GM21717 (cell line): ENCODE results near the gene VPS18.

ENCODE experiments used
- ATAC-seq: cut with Tn5 transposase; IDR thresholded peaks from one replicate; pipeline ENCODE4 v1.9.1; 2021; ENCODE audit warnings: mild to moderate bottlenecking, moderate library complexity; ENCODE audit not compliant: unreplicated experiment

VPS18 gene

GRCh38 chr15:40918799-40919392 is 24.6 kb downstream of the VPS18 start:
- ATAC-seq: no peak

DNA sequence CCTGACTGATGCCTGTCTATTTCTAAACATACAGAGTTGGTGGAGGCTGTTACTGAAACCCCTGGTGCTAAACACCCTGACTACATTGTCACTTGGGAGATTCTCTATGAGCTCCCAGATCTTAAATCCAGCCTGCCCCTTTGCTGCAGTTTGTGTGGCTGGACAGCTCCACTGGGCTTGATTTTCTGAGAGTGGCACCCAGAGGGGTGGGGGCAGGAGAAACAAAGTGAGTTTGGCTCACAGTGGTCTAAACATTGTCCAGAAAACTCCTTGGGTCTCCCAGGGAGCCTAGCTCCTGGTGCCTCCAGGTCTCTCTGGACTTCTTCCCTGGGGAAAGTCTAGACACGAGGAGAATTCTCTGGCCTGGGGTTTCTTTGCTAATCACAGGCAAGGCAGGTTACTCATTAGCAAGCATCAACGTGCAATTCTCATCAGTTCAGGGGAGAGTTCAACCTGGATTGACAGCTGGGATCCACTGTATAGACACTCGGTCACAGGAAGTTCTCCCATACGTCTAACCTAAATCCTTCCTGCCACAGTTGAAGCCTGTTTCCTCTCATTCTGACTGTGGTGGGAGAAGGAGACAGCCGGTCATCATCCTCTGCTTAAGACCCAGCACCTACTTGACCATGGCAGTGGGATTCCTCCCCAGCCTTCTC is 27.8 kb downstream of the VPS18 start:
- no peak for ATAC-seq

GRCh38 chr15:40922608-40923005 is 28.4 kb downstream of the VPS18 start:
- ATAC-seq: no peak

GRCh38 chr15:40923551-40923950 is 29.3 kb downstream of the VPS18 start:
- no peak for ATAC-seq

DNA sequence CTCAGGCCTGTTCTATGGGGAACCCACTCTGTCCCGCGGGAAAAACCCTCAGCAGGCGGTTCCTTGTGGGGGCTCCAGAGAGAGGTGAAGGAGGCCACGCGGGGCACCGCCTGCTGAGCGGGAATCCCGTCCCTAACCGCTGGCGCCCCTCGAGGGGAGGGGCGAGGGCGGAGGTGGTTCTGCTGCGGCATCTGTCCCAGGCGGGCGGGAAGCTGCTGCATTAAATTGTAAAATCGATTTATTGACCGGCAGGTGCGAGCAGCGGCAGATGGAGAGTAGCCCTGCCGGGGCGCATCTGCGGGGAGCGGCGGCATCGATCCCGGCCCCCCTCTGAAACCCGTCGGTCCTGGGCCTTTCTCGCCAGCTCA is 31.2 kb downstream of the VPS18 start:
- ATAC-seq: no peak

DNA sequence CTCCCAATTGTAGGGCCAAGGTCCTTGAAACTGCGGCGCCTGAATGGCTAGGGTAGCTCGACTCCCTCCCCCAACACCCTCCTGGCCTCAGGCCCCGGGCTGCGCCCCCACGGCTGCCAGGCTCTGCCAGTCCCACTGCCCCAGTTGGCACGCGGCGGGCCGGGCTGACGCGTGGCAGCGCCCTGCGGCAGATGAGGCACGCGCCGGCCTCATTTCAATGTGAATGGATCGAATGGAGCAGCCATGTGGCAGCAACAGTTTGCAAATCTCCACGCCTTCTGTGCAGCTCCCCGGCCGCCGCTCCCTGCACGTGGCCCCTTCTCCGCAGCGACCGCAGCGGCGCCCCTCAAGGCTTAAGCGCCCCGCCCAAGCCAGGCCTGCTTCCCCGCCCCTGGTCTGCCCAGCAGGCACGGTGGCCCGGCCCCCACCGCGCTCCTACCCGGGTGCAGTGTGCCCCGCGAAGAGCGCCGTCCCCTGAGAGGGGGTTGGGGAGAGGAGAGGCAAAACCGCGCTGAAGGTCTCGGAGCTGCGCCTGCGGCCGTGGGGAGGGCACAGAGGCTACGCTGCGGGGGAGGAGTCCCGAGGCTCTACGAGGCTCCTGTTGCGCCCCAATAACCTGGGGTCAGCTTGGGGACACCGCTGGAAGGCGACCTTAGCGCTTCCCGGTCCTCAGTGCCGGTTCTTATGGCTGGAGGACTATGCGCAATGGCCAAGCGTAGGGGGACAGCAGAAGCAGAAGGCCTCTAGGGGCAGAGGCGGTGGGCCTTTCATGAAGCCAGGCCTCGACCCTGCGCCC is 31.8 kb downstream of the VPS18 start:
- no peak for ATAC-seq

- ATAC-seq: no peak
These were observed 32.6 kb downstream of the VPS18 start for GRCh38 chr15:40926659-40927494.

DNA sequence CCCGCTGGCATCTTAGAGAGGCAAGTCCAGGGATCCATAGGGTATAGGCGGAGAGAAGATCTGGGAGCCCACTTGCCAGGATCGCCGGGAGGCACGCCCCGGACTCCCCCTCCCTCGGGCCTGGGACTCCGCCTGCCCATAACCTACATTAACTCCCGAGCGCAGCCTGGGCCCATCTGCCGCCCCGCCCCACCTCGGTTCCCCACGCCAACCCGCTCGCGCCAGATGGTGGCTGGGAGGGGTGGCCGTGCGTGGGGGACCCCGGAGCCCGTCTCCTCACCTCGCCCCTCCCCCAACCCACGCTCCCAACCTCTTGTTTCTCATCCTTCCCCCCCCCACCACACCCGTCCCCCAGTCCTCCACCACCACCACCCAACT is 33.2 kb downstream of the VPS18 start:
- no peak for ATAC-seq

GRCh38 chr15:40927873-40928806 is 33.9 kb downstream of the VPS18 start:
- ATAC-seq: no peak

DNA sequence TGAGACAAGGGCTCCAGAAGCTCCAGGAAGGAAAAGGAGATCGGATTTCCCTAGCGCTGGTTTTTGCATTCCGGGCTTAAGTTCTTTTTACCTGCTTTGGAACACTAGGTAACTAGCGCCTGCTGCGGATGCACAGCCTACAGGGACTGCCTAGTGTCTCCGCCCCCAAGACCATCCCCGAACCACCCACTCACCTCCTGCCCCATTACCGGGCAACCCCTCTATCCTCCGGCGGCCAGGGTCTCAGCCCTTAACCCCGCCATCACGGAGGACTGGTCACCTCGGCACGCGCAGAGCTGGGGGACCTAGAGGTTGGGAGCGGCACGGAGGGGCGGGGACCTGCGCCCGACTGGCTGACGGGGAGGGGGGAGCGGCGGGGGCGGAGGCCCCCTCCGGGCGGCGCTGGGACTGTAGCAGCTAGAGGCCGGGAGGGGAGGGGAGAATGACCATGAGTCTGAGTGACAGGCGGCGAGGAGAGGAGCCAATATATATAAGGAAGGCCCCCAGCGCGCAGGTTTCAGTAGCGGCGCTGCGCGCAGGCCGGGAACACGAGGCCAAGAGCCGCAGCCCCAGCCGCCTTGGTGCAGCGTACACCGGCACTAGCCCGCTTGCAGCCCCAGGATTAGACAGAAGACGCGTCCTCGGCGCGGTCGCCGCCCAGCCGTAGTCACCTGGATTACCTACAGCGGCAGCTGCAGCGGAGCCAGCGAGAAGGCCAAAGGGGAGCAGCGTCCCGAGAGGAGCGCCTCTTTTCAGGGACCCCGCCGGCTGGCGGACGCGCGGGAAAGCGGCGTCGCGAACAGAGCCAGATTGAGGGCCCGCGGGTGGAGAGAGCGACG is 34.8 kb downstream of the VPS18 start, which contains the start of gene DLL4:
TSS of gene DLL4 (plus strand) at position 520 of the 839 bp plus-strand sequence. CDS start 329 bp downstream, outside the sequence.
- no peak for ATAC-seq

GRCh38 chr15:40929660-40930429 is 35.6 kb downstream of the VPS18 start:
- no peak for ATAC-seq

GRCh38 chr15:40930430-40931299 is 36.4 kb downstream of the VPS18 start:
- no peak for ATAC-seq

GRCh38 chr15:40931300-40932142 is 37.3 kb downstream of the VPS18 start:
- no peak for ATAC-seq

- no peak for ATAC-seq
These were observed 37.9 kb downstream of the VPS18 start for GRCh38 chr15:40932156-40932555.

DNA sequence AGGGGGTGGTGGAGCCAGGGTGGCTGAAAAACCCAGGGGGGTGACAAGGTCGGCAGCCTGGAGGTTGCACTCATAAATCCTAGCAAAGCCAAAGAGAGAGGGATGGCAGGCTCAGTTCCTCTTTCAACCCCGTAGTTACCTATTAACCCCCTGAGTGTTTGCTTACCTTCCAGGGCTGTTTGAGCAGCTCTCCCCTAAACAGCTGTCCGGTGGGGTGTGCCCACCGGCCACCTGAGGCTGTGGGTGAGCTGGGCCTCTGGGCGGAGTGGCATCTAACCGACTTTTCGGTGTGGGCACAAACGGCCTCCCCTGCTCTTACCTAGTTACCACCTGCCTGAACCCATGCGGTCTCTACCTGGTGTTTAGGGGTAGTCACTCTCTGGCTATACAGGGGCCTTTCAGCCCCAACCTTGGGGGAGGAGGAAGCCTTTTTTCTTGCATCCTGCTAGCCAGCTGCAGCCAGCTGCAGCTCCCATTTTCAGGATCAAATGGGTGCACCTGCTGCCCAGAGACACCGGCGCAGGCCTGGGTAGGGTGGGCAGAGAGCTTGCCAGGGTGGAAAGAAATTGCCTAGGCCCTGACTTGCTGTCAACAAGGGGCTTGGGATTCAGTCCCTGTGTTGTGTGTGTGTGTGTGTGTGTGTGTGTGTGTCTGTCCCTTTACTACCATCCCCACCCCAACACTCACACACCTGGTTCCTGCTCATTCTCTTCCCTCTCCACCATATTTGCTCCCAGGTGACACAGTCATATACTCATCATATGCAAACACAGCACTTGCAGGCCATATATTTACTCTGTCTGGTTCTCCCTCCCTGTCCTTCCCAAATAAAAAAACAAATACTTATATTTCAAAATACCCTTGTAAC is 38.6 kb downstream of the VPS18 start:
- no peak for ATAC-seq

DNA sequence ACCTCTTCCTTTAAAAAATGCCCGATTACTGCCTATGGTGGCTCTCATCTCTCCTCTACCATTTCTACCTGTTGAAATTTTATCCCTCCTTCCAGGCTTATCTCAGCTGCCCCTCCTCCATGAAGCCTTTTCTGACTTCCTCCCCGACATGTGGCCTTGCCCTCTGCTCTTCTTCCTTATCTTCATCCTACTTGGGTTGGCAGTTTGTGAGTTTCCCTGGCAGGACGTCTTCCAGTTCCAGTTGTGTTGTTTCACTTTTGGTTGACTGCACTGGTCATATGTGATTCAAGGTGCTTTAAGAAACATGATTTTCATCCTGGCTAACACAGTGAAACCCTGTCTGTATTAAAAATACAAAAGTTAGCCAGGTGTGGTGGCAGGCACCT is 39.3 kb downstream of the VPS18 start:
- ATAC-seq: no peak
